HepG2 (cell line): Measurements from ENCODE around the gene MRPL51. TPM values are rescaled to one million over a fixed set of nuclear protein-coding genes. Genes with fewer than 3 reads are reported as not detected.

Source experiments
- CENPX ChIP-seq: sonication (generic); formaldehyde crosslinking; IDR thresholded peaks from 2 replicates; pipeline ENCODE4 v1.9.0; 2021; ENCODE audit warnings: mild to moderate bottlenecking, missing genetic modification reagents, moderate library complexity
- MAFF ChIP-seq: IDR thresholded peaks from 2 replicates; pipeline ENCODE4 v1.6.1; 2011; ENCODE audit warnings: low read depth, low read length, improper control_type of control experiment
- MZF1 ChIP-seq: sonication (generic); formaldehyde crosslinking; IDR thresholded peaks from 2 replicates; pipeline ENCODE4 v1.8.1; 2023; ENCODE audit warnings: mild to moderate bottlenecking, missing genetic modification reagents, borderline replicate concordance
- NKX3-1 ChIP-seq: sonication (generic); formaldehyde crosslinking; IDR thresholded peaks from 2 replicates; pipeline ENCODE4 v1.5.0; 2020; ENCODE audit warnings: missing genetic modification reagents
- RELA ChIP-seq: sonication (generic); formaldehyde crosslinking; IDR thresholded peaks from 2 replicates; pipeline ENCODE4 v1.4.0; 2020; ENCODE audit warnings: missing genetic modification reagents
- RFXAP ChIP-seq: sonication (generic); formaldehyde crosslinking; IDR thresholded peaks from 2 replicates; pipeline ENCODE4 v1.4.0; 2020; ENCODE audit warnings: missing genetic modification reagents, borderline replicate concordance
- SALL1 ChIP-seq: sonication (generic); formaldehyde crosslinking; IDR thresholded peaks from 2 replicates; pipeline ENCODE4 v1.8.0; 2022; ENCODE audit warnings: mild to moderate bottlenecking, missing genetic modification reagents
- SMARCC2 ChIP-seq: fragments of 450-650 bp; IDR thresholded peaks from 2 replicates; pipeline ENCODE4 v1.6.1; 2017; ENCODE audit warnings: antibody characterized with exemption, mild to moderate bottlenecking
- SRF ChIP-seq: IDR thresholded peaks from 2 replicates; pipeline ENCODE4 v1.6.1; 2011; ENCODE audit warnings: mild to moderate bottlenecking, low read depth, low read length, moderate library complexity
- SRSF4 ChIP-seq: fragments of 200-400 bp; formaldehyde crosslinking; IDR thresholded peaks from one replicate; pipeline ENCODE4 v1.6.1; 2018; ENCODE audit warnings: mild to moderate bottlenecking, low read depth, low read length, moderate library complexity; ENCODE audit not compliant: poor library complexity, severe bottlenecking
- TARDBP ChIP-seq: sonication (generic); formaldehyde crosslinking; IDR thresholded peaks from 2 replicates; pipeline ENCODE4 v1.8.0; 2022; ENCODE audit warnings: mild to moderate bottlenecking, missing genetic modification reagents
- TRIM24 ChIP-seq: sonication (generic); formaldehyde crosslinking; IDR thresholded peaks from 2 replicates; pipeline ENCODE4 v1.8.0; 2022; ENCODE audit warnings: mild to moderate bottlenecking, missing genetic modification reagents
- ZNF138 ChIP-seq: sonication (generic); formaldehyde crosslinking; IDR thresholded peaks from 2 replicates; pipeline ENCODE4 v1.5.0; 2020; ENCODE audit warnings: mild to moderate bottlenecking, low read depth, missing genetic modification reagents
- ZNF614 ChIP-seq: IDR thresholded peaks from 2 replicates; pipeline ENCODE4 v1.6.1; 2018; ENCODE audit warnings: missing biosample characterization, missing genetic modification reagents, inconsistent platforms, borderline replicate concordance
- ZNF674 ChIP-seq: sonication (generic); formaldehyde crosslinking; IDR thresholded peaks from 2 replicates; pipeline ENCODE4 v1.5.0; 2020; ENCODE audit warnings: low read depth, mild to moderate bottlenecking, missing genetic modification reagents
- ZZZ3 ChIP-seq: sonication (generic); formaldehyde crosslinking; IDR thresholded peaks from 2 replicates; pipeline ENCODE4 v1.4.0; 2020; ENCODE audit warnings: missing genetic modification reagents, mild to moderate bottlenecking, borderline replicate concordance
- polyA plus RNA-seq, 8 experiments: library from polyadenylated mRNA; depleted of rRNA in 3 of 8; stranded (reverse) in 7 of 8; unstranded in 1 of 8; fragments of >200 nt; fragmentation: Illumina TruSeq in 4 of 8; extraction: Trizol in 4 of 8; gene quantifications; 2 replicates each; pipeline versions ENCODE4 v1.2.1 to v1.2.3, GENCODE V29; 2011 to 2016; ENCODE audit warnings: low read depth in 4 of 8, missing spikeins in 1 of 8, mixed read lengths in 1 of 8; ENCODE audit not compliant: insufficient read depth in 1 of 8
- total RNA-seq, 5 experiments: library from RNA; depleted of rRNA; stranded (reverse); fragments of >200 nt; fragmentation: Illumina TruSeq; extraction: Trizol; gene quantifications; 2 replicates each; pipeline ENCODE4 v1.2.3, GENCODE V29; 2016; ENCODE audit warnings: low read depth in 1 of 5
- TF ChIP-seq, protein P1 (sequence below): sonication (generic); formaldehyde crosslinking; IDR thresholded peaks from 2 replicates; pipeline ENCODE4 v1.4.0; 2020; ENCODE audit warnings: mild to moderate bottlenecking, missing genetic modification reagents
- TF ChIP-seq, protein P2 (sequence below): sonication (generic); formaldehyde crosslinking; IDR thresholded peaks from 2 replicates; pipeline ENCODE4 v1.5.1; 2020; ENCODE audit warnings: mild to moderate bottlenecking, moderate library complexity, missing genetic modification reagents
- TF ChIP-seq, protein P3 (sequence below): IDR thresholded peaks from 2 replicates; pipeline ENCODE4 v1.6.1; 2012; ENCODE audit warnings: low read length, improper control_type of control experiment
- TF ChIP-seq, protein P4 (sequence below): sonication (generic); formaldehyde crosslinking; IDR thresholded peaks from 2 replicates; pipeline ENCODE4 v1.4.0; 2020; ENCODE audit warnings: missing genetic modification reagents, borderline replicate concordance

Gene MRPL51
- total and polyA plus RNA-seq, 2 of the 13 experiments (the other 11 are each of a cell fraction or from before 2014, with no cell fraction given): 64.8 to 278 TPM

DNA sequence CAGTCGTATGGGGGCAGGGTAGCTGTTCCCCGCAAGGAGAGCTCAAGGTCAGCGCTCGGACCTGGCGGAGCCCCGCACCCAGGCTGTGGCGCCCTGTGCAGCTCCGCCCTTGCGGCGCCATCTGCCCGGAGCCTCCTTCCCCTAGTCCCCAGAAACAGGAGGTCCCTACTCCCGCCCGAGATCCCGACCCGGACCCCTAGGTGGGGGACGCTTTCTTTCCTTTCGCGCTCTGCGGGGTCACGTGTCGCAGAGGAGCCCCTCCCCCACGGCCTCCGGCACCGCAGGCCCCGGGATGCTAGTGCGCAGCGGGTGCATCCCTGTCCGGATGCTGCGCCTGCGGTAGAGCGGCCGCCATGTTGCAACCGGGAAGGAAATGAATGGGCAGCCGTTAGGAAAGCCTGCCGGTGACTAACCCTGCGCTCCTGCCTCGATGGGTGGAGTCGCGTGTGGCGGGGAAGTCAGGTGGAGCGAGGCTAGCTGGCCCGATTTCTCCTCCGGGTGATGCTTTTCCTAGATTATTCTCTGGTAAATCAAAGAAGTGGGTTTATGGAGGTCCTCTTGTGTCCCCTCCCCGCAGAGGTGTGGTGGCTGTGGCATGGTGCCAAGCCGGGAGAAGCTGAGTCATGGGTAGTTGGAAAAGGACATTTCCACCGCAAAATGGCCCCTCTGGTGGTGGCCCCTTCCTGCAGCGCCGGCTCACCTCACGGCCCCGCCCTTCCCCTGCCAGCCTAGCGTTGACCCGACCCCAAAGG, 42.1 kb upstream of the MRPL51 start (continued):
- TF ChIP-seq RFXAP (CRISPR knock-in tag): no peak; the same call in 1 of the 2 replicates
- TF ChIP-seq, protein P1, sequence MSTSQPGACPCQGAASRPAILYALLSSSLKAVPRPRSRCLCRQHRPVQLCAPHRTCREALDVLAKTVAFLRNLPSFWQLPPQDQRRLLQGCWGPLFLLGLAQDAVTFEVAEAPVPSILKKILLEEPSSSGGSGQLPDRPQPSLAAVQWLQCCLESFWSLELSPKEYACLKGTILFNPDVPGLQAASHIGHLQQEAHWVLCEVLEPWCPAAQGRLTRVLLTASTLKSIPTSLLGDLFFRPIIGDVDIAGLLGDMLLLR: no peak; the same call in none of the 2 replicates
- TF ChIP-seq ZNF674 (CRISPR knock-in tag): no peak
- TF ChIP-seq RELA: no peak
- TF ChIP-seq, protein P2, sequence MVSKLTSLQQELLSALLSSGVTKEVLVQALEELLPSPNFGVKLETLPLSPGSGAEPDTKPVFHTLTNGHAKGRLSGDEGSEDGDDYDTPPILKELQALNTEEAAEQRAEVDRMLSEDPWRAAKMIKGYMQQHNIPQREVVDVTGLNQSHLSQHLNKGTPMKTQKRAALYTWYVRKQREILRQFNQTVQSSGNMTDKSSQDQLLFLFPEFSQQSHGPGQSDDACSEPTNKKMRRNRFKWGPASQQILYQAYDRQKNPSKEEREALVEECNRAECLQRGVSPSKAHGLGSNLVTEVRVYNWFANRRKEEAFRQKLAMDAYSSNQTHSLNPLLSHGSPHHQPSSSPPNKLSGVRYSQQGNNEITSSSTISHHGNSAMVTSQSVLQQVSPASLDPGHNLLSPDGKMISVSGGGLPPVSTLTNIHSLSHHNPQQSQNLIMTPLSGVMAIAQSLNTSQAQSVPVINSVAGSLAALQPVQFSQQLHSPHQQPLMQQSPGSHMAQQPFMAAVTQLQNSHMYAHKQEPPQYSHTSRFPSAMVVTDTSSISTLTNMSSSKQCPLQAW (CRISPR knock-in tag): peak; percentile 67; the same call in 1 of the 2 replicates
- no peak for TF ChIP-seq TARDBP (CRISPR knock-in tag)
- no peak for TF ChIP-seq SALL1 (CRISPR knock-in tag)
- TF ChIP-seq, protein P3, sequence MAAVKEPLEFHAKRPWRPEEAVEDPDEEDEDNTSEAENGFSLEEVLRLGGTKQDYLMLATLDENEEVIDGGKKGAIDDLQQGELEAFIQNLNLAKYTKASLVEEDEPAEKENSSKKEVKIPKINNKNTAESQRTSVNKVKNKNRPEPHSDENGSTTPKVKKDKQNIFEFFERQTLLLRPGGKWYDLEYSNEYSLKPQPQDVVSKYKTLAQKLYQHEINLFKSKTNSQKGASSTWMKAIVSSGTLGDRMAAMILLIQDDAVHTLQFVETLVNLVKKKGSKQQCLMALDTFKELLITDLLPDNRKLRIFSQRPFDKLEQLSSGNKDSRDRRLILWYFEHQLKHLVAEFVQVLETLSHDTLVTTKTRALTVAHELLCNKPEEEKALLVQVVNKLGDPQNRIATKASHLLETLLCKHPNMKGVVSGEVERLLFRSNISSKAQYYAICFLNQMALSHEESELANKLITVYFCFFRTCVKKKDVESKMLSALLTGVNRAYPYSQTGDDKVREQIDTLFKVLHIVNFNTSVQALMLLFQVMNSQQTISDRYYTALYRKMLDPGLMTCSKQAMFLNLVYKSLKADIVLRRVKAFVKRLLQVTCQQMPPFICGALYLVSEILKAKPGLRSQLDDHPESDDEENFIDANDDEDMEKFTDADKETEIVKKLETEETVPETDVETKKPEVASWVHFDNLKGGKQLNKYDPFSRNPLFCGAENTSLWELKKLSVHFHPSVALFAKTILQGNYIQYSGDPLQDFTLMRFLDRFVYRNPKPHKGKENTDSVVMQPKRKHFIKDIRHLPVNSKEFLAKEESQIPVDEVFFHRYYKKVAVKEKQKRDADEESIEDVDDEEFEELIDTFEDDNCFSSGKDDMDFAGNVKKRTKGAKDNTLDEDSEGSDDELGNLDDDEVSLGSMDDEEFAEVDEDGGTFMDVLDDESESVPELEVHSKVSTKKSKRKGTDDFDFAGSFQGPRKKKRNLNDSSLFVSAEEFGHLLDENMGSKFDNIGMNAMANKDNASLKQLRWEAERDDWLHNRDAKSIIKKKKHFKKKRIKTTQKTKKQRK: no peak
- TF ChIP-seq CENPX: no peak
- TF ChIP-seq SMARCC2: no peak
- TF ChIP-seq ZNF138 (CRISPR knock-in tag): no peak
- no peak for TF ChIP-seq MAFF
- no peak for TF ChIP-seq TRIM24 (CRISPR knock-in tag)
- no peak for TF ChIP-seq ZZZ3
- TF ChIP-seq, protein P4, sequence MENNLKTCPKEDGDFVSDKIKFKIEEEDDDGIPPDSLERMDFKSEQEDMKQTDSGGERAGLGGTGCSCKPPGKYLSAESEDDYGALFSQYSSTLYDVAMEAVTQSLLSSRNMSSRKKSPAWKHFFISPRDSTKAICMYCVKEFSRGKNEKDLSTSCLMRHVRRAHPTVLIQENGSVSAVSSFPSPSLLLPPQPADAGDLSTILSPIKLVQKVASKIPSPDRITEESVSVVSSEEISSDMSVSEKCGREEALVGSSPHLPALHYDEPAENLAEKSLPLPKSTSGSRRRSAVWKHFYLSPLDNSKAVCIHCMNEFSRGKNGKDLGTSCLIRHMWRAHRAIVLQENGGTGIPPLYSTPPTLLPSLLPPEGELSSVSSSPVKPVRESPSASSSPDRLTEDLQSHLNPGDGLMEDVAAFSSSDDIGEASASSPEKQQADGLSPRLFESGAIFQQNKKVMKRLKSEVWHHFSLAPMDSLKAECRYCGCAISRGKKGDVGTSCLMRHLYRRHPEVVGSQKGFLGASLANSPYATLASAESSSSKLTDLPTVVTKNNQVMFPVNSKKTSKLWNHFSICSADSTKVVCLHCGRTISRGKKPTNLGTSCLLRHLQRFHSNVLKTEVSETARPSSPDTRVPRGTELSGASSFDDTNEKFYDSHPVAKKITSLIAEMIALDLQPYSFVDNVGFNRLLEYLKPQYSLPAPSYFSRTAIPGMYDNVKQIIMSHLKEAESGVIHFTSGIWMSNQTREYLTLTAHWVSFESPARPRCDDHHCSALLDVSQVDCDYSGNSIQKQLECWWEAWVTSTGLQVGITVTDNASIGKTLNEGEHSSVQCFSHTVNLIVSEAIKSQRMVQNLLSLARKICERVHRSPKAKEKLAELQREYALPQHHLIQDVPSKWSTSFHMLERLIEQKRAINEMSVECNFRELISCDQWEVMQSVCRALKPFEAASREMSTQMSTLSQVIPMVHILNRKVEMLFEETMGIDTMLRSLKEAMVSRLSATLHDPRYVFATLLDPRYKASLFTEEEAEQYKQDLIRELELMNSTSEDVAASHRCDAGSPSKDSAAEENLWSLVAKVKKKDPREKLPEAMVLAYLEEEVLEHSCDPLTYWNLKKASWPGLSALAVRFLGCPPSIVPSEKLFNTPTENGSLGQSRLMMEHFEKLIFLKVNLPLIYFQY (CRISPR knock-in tag): no peak
- TF ChIP-seq SRF: no peak
- no peak for TF ChIP-seq NKX3-1 (CRISPR knock-in tag)
- TF ChIP-seq SRSF4: peak; percentile 12
- TF ChIP-seq MZF1 (CRISPR knock-in tag): 0 out of 2 replicates have a peak, but pooled peaks have one; percentile 71
- TF ChIP-seq ZNF614: no peak
